Head of caudate nucleus (tissue), 42 donors: ENCODE data around the gene MRPS23.

Experiments used
- DNase-seq, 42 donors: peaks; one replicate each; pipeline versions ENCODE4 v3.0.0 to v3.0.0-alpha.2; 2020 to 2021; ENCODE audit warnings: mixed read lengths in 7 of 42
- intact Hi-C: fragments of 100-400 bp; cut with DNase I; formaldehyde crosslinking; loops from one replicate; pipeline ENCODE4 v1.15.0; 2022

MRPS23 gene

GRCh38 chr17:57818066-57818465 is 31.8 kb downstream of the MRPS23 start:
- DNase-seq, result no peak
- intact Hi-C loops, result no loop called here

- no peak for DNase-seq
Measured at GRCh38 chr17:57817299-57817698, 32.5 kb downstream of the MRPS23 start.

GRCh38 chr17:57814421-57814820 is 35.4 kb downstream of the MRPS23 start:
- intact Hi-C loops, result no loop called here
- no peak for DNase-seq

More at GRCh38 chr17:57817299-57817698, 32.5 kb downstream of the MRPS23 start:
- intact Hi-C loops, result no loop called here

GRCh38 chr17:57811638-57812280 is 38.1 kb downstream of the MRPS23 start:
- intact Hi-C loops, result no loop called here
- peak in 2 of 42 donors; percentile 4 to 10 for DNase-seq

- intact Hi-C loops, result no loop called here
- peak in 17 of 42 donors; percentile 10 to 52 (median 20) for DNase-seq
Measured at GRCh38 chr17:57810721-57811637, 38.9 kb downstream of the MRPS23 start.

GRCh38 chr17:57809879-57810278 is 40.0 kb downstream of the MRPS23 start:
- no peak for DNase-seq
- intact Hi-C loops, result no loop called here

- no peak for DNase-seq
- intact Hi-C loops, result no loop called here
Measured at GRCh38 chr17:57808882-57809281, 41.0 kb downstream of the MRPS23 start.

- intact Hi-C loops, result no loop called here
- DNase-seq, result no peak
Measured at GRCh38 chr17:57806167-57806830, 43.5 kb downstream of the MRPS23 start.

GRCh38 chr17:57803021-57803420 is 46.8 kb downstream of the MRPS23 start:
- DNase-seq, result no peak
- intact Hi-C loops, result no loop called here

GRCh38 chr17:57801044-57801711 is 48.7 kb downstream of the MRPS23 start:
- no peak for DNase-seq
- intact Hi-C loops, result no loop called here

GRCh38 chr17:57794841-57795240 is 55.0 kb downstream of the MRPS23 start:
- intact Hi-C loops, result no loop called here
- DNase-seq, result no peak

- DNase-seq, result no peak
- intact Hi-C loops, result no loop called here
Measured at GRCh38 chr17:57788725-57789124, 61.1 kb downstream of the MRPS23 start.

GRCh38 chr17:57785022-57785421 is 64.8 kb downstream of the MRPS23 start:
- intact Hi-C loops, result no loop called here
- DNase-seq, result no peak
